ENCODE data around the gene TTYH2.

DNA sequence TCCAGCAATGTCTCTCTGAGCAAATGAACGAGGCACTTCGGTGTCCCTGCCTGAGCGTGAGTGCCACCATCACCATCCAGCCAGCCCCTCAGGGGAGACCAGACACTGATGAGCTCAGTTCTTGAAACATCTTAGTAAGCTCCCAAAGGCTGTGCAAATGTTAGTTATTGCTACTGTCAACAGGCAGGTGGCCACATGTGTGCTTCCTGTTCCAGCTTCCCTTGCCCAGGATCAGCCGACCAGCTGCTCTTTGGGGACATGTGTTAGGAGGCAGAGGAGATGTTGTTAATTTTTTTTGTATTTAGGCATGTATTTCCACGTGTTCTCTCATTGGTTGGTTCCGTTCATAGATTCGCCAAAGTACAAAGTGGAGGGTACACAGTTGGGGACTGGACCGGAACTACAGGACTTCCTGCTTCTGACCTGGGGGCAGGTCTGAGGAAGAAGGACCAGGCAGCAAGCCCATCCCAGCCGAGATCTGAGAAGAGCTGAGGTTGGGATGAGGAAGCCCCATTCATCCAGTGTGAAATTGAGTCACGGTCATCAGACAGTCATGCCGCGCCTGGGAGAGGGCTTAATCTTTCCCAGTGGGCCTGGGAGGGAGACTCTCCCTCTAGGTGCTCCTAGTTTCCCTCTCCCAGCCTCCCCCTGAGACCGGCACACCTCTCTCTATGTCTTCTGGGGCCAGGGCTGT, 3.8 kb downstream of the TTYH2 start:
- TF ChIP-seq, protein P1, sequence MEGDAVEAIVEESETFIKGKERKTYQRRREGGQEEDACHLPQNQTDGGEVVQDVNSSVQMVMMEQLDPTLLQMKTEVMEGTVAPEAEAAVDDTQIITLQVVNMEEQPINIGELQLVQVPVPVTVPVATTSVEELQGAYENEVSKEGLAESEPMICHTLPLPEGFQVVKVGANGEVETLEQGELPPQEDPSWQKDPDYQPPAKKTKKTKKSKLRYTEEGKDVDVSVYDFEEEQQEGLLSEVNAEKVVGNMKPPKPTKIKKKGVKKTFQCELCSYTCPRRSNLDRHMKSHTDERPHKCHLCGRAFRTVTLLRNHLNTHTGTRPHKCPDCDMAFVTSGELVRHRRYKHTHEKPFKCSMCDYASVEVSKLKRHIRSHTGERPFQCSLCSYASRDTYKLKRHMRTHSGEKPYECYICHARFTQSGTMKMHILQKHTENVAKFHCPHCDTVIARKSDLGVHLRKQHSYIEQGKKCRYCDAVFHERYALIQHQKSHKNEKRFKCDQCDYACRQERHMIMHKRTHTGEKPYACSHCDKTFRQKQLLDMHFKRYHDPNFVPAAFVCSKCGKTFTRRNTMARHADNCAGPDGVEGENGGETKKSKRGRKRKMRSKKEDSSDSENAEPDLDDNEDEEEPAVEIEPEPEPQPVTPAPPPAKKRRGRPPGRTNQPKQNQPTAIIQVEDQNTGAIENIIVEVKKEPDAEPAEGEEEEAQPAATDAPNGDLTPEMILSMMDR (conservative IDR thresholded peaks at IDR 0.05), result no peak
- TF ChIP-seq ZFX (IDR thresholded peaks at IDR 0.05), result no peak

All from C4-2B (cell line).